ENCODE results near the gene ZNF697. TPM values are rescaled to one million over a fixed set of nuclear protein-coding genes. Genes with fewer than 3 reads are reported as not detected.
A peak's percentile ranks its signal among the peaks of the same experiment; 100 is the strongest.

The ZNF697 gene
- total RNA-seq, 1 donor from 2014 or later: 8.3 TPM

GRCh38 chr1:119664067-119664466 lies 16.0 kb upstream of the ZNF697 start:
- Mint-ChIP-seq H3K9me3 (no peaks in the 10 kb centered on the region), H3K4me1 (peaks cover 4% of the 10 kb centered on the region), H3K36me3 (no peaks in the 10 kb centered on the region), H3K27ac (no peak overlapping the region), H3K27me3 (ENCODE audit: insufficient read depth, low read depth) (no peaks in the 10 kb centered on the region), H3K4me3 (no peak overlapping the region)
- no peaks in the 10 kb centered on the region for H3F3A ChIP-seq (ENCODE audit: low read depth)
- H3K36me3 ChIP-seq: no peaks in the 10 kb centered on the region
- TF ChIP-seq EZH2phosphoT487 (IDR thresholded peaks at IDR 0.05): no peak
- no peak for TF ChIP-seq EZH2 (IDR thresholded peaks at IDR 0.05)
- no peak for TF ChIP-seq CTCF (IDR thresholded peaks at IDR 0.05)
- H3K27ac ChIP-seq: no peak overlapping the region
- H3K4me1 ChIP-seq: peaks cover 13% of the 10 kb centered on the region
- no peak for DNase-seq (ENCODE audit: low spot score)
- H3K9ac ChIP-seq: no peak overlapping the region
- no peak overlapping the region for H2AFZ ChIP-seq (replicated peaks)
- no peaks in the 10 kb centered on the region for H4K20me1 ChIP-seq (ENCODE audit: low read depth)
- H3K4me3 ChIP-seq: no peak overlapping the region
- no peaks in the 10 kb centered on the region for H3K27me3 ChIP-seq
- H3K4me2 ChIP-seq: no peak overlapping the region
- no peaks in the 10 kb centered on the region for H3K9me3 ChIP-seq (ENCODE audit: low read depth)
- no peaks in the 10 kb centered on the region for H3K79me2 ChIP-seq (ENCODE audit: low read depth)

- TF ChIP-seq CTCF (IDR thresholded peaks at IDR 0.05): no peak
- no peak for TF ChIP-seq EZH2 (IDR thresholded peaks at IDR 0.05)
- no peak for TF ChIP-seq EZH2phosphoT487 (IDR thresholded peaks at IDR 0.05)
- H3K4me2 ChIP-seq: no peak overlapping the region
- H3K4me3 ChIP-seq: no peak overlapping the region
- H3K36me3 ChIP-seq: no peaks in the 10 kb centered on the region
- H3K9me3 ChIP-seq (ENCODE audit: low read depth): no peaks in the 10 kb centered on the region
- no peak for DNase-seq (ENCODE audit: low spot score)
- Mint-ChIP-seq H3K4me1 (peaks cover 4% of the 10 kb centered on the region), H3K4me3 (no peak overlapping the region), H3K27ac (no peak overlapping the region), H3K9me3 (no peaks in the 10 kb centered on the region), H3K36me3 (no peaks in the 10 kb centered on the region), H3K27me3 (ENCODE audit: insufficient read depth, low read depth) (no peaks in the 10 kb centered on the region)
- peaks cover 14% of the 10 kb centered on the region for H3K4me1 ChIP-seq
- H3K9ac ChIP-seq: no peak overlapping the region
- no peak overlapping the region for H2AFZ ChIP-seq (replicated peaks)
- H3K79me2 ChIP-seq (ENCODE audit: low read depth): no peaks in the 10 kb centered on the region
- H4K20me1 ChIP-seq (ENCODE audit: low read depth): no peaks in the 10 kb centered on the region
- no peaks in the 10 kb centered on the region for H3F3A ChIP-seq (ENCODE audit: low read depth)
- H3K27ac ChIP-seq: no peak overlapping the region
- H3K27me3 ChIP-seq: no peaks in the 10 kb centered on the region
Measured at GRCh38 chr1:119662034-119662437, 14.0 kb upstream of the ZNF697 start.

GRCh38 chr1:119660253-119661083 lies 12.4 kb upstream of the ZNF697 start:
- peak overlapping the region; percentile 56 for H2AFZ ChIP-seq (replicated peaks)
- peaks cover 4% of the 10 kb centered on the region for H3K4me1 Mint-ChIP-seq
- H3K27me3 ChIP-seq: no peaks in the 10 kb centered on the region
- no peaks in the 10 kb centered on the region for H3K36me3 ChIP-seq
- no peaks in the 10 kb centered on the region for H3K9me3 ChIP-seq (ENCODE audit: low read depth)
- DNase-seq (ENCODE audit: low spot score): no peak
- no peaks in the 10 kb centered on the region for H3K9me3 Mint-ChIP-seq
- H3K4me3 Mint-ChIP-seq: no peak overlapping the region
- TF ChIP-seq EZH2 (IDR thresholded peaks at IDR 0.05): no peak
- TF ChIP-seq CTCF (IDR thresholded peaks at IDR 0.05): no peak
- no peak for TF ChIP-seq EZH2phosphoT487 (IDR thresholded peaks at IDR 0.05)
- H3K27ac Mint-ChIP-seq: no peak overlapping the region
- H3K79me2 ChIP-seq (ENCODE audit: low read depth): no peaks in the 10 kb centered on the region
- no peaks in the 10 kb centered on the region for H4K20me1 ChIP-seq (ENCODE audit: low read depth)
- no peak overlapping the region for H3K4me3 ChIP-seq
- no peaks in the 10 kb centered on the region for H3K36me3 Mint-ChIP-seq
- peaks cover 14% of the 10 kb centered on the region for H3K4me1 ChIP-seq
- no peak overlapping the region for H3K27ac ChIP-seq
- peaks cover 4% of the 10 kb centered on the region for H3K27me3 Mint-ChIP-seq (ENCODE audit: insufficient read depth, low read depth)
- H3F3A ChIP-seq (ENCODE audit: low read depth): no peaks in the 10 kb centered on the region
- no peak overlapping the region for H3K4me2 ChIP-seq
- no peak overlapping the region for H3K9ac ChIP-seq

Measured in neural progenitor cell (in vitro differentiated cells).